Lung (tissue), 12 donors: ENCODE data around the gene CWC27. TPM values are rescaled to one million over a fixed set of nuclear protein-coding genes. Genes with fewer than 3 reads are reported as not detected.

Source experiments
- ATAC-seq: fragments of 200-7000 bp; cut with Tn5 transposase; one replicate; pipeline ENCODE4 v1.9.1; 2020; ENCODE audit warnings: moderate number of reproducible peaks; ENCODE audit not compliant: insufficient read depth, low FRiP score
- DNase-seq, 3 donors: peaks; one replicate each; pipeline ENCODE4 v3.0.0-alpha.2; 2013 to 2017
- H3K27ac ChIP-seq, 2 donors: one replicate each; pipeline ENCODE4 v1.5.1; 2013; ENCODE audit warnings: mild to moderate bottlenecking in 2 of 2, moderate library complexity in 2 of 2, control low read depth in 1 of 2, inconsistent platforms in 1 of 2, low read depth in 1 of 2, low read length in 1 of 2
- H3K27me3 ChIP-seq, 3 donors: one replicate each; pipeline ENCODE4 v1.5.1; 2013; ENCODE audit warnings: low read length in 2 of 3; ENCODE audit not compliant: control insufficient read depth in 3 of 3, insufficient read depth in 3 of 3
- H3K36me3 ChIP-seq, 4 donors: one replicate each; pipeline ENCODE4 v1.5.1; 2013; ENCODE audit warnings: low read length in 4 of 4, mild to moderate bottlenecking in 1 of 4, moderate library complexity in 1 of 4; ENCODE audit not compliant: control insufficient read depth in 4 of 4, insufficient read depth in 4 of 4
- H3K4me1 ChIP-seq, 5 donors: one replicate each; pipeline ENCODE4 v1.5.1; 2013; ENCODE audit warnings: low read length in 5 of 5, mild to moderate bottlenecking in 2 of 5, moderate library complexity in 1 of 5; ENCODE audit not compliant: control insufficient read depth in 5 of 5, insufficient read depth in 5 of 5
- H3K4me3 ChIP-seq: one replicate; pipeline ENCODE4 v1.5.1; 2013; ENCODE audit warnings: mild to moderate bottlenecking, control low read depth, moderate library complexity
- H3K9ac ChIP-seq, 2 donors: one replicate each; pipeline ENCODE4 v1.5.1; 2013; ENCODE audit warnings: low read length in 2 of 2, control low read depth in 1 of 2; ENCODE audit not compliant: insufficient read depth in 1 of 2
- H3K9me3 ChIP-seq, 4 donors: one replicate each; pipeline ENCODE4 v1.5.1; 2013; ENCODE audit warnings: low read length in 3 of 4, mild to moderate bottlenecking in 1 of 4, moderate library complexity in 1 of 4; ENCODE audit not compliant: control insufficient read depth in 4 of 4, insufficient read depth in 3 of 4
- WGBS, 2 donors: extraction: QIAGEN DNeasy Blood & Tissue Kit; methylation state at CpG; one replicate each; pipeline ENCODE4 v1.1.7; 2013; 5-methylcytosine and 5-hydroxymethylcytosine counted together
- polyA plus RNA-seq, 2 donors: library from polyadenylated mRNA; stranded (reverse); fragments of 200-250 nt; gene quantifications; one replicate each; pipeline ENCODE4 v1.2.1, GENCODE V29; 2013
- total RNA-seq, 2 donors: library from RNA; depleted of rRNA in 1 of 2; stranded (reverse); fragments of >200 nt in 1 of 2; gene quantifications; one replicate each; pipeline ENCODE4 v1.2.1, GENCODE V29; 2014 to 2021
- TF ChIP-seq, protein P1 (sequence below): IDR thresholded peaks from 2 replicates; pipeline ENCODE4 v1.5.1; 2012; ENCODE audit warnings: mild to moderate bottlenecking; ENCODE audit errors: control extremely low read depth, extremely low read depth
- donor health status: control.
- donor health status: control.
- donor health status: Bipolar disorder and iron deficiency.
- donor health status: healthy.
- donor health status: DM: yes; HTN: yes; CAD: no.

The CWC27 gene
- total and polyA plus RNA-seq, 4 donors, result 12.0 to 21.2 (median 16.7) TPM

DNA sequence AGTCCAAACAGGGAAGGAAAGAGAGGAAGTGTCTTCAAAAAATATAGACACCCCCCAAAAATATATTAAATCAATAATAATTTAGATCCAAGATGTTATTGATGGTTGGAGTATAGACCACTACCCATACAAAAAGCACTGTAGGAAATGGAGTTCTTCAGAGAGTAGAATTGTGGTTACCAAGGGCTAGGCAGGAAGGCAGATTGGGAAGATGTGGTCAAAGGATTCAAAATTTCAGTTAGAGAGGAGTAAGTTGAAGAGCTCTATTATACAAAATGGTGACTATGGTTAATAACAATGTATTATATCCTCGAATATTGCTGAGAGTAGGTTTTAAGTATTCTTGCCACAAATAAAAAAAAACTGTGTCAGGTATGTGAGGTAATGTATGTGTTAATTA, 149.4 kb downstream of the CWC27 start:
- Histone ChIP-seq H3K9ac (no peak overlapping the region), H3K27me3 (no peaks in the 10 kb centered on the region), H3K4me3 (no peak overlapping the region), H3K36me3 (peaks cover 0 to 11% (median 3%) of the 10 kb centered on the region in 4 donors), H3K9me3 (peaks cover 2 to 9% (median 8%) of the 10 kb centered on the region in 4 donors), H3K27ac (no peak overlapping the region), H3K4me1 (peaks cover 0 to 2% (median 0%) of the 10 kb centered on the region in 5 donors)
- DNase-seq, result no peak
- TF ChIP-seq, protein P1, sequence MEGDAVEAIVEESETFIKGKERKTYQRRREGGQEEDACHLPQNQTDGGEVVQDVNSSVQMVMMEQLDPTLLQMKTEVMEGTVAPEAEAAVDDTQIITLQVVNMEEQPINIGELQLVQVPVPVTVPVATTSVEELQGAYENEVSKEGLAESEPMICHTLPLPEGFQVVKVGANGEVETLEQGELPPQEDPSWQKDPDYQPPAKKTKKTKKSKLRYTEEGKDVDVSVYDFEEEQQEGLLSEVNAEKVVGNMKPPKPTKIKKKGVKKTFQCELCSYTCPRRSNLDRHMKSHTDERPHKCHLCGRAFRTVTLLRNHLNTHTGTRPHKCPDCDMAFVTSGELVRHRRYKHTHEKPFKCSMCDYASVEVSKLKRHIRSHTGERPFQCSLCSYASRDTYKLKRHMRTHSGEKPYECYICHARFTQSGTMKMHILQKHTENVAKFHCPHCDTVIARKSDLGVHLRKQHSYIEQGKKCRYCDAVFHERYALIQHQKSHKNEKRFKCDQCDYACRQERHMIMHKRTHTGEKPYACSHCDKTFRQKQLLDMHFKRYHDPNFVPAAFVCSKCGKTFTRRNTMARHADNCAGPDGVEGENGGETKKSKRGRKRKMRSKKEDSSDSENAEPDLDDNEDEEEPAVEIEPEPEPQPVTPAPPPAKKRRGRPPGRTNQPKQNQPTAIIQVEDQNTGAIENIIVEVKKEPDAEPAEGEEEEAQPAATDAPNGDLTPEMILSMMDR, result no peak
- no peak for ATAC-seq
- 67 to 84% methylated on average over 1 of the region's 1 CpG for WGBS, 2 donors

DNA sequence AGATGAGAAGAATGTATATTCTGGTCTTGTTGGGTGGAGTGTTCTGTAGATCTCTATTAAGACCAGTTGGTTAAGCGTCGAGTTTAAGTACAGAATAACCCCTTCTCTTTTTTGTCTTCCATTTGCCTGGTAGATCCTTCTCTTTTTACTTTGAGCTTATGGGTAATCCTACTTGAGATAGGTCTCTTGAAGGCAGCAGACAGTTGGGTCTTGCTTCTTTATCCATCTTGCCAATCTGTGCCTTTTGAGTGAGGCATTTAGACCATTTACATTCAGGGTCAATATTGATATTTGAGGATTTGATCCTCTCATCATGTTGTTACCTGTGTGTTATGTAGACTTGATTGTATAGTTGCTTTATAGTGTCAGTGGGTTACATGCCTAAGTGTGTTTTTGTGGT, 152.7 kb downstream of the CWC27 start:
- Histone ChIP-seq H3K4me3 (no peak overlapping the region), H3K9ac (no peak overlapping the region), H3K4me1 (peaks cover 0 to 3% (median 0%) of the 10 kb centered on the region in 5 donors), H3K27ac (no peak overlapping the region), H3K36me3 (peaks cover 0 to 11% (median 4%) of the 10 kb centered on the region in 4 donors), H3K9me3 (peaks cover 2 to 9% (median 8%) of the 10 kb centered on the region in 4 donors), H3K27me3 (no peaks in the 10 kb centered on the region)
- DNase-seq, result no peak
- WGBS, 2 donors, result 97 to 100% methylated on average over 2 of the region's 2 CpGs
- TF ChIP-seq, protein P1, result no peak
- ATAC-seq, result no peak

DNA sequence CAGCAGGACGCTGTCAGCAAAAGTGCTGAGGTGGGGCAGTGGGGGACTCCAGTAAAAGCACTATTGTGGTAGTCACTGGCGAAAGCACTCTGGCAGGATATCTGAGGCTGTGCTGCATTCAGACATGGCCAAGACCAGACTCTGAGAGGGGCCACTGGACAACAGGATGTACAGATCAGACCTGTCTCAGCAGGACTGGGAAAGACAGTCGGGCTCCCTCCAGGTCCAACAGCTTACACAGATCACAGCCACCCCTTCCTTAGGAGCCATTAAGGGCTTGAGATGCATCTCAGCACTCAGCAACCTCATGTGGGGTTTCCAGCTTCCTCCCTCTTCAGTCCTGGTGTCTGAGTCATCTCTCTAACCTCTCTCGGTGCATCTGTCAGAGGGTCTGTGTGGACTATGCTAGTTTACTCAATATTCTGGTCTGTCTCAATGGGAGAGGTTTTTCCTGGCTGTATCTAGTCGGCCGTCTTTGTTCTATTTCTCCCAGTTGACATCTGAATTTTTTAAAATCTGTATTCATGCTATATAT, 154.5 kb downstream of the CWC27 start:
- DNase-seq (no peak), ATAC-seq (no peak)
- Histone ChIP-seq H3K27me3 (no peaks in the 10 kb centered on the region), H3K36me3 (peaks cover 0 to 11% (median 4%) of the 10 kb centered on the region in 4 donors), H3K27ac (no peak overlapping the region), H3K9me3 (peaks cover 2 to 9% (median 8%) of the 10 kb centered on the region in 4 donors), H3K4me3 (no peak overlapping the region), H3K4me1 (peaks cover 0 to 3% (median 0%) of the 10 kb centered on the region in 5 donors), H3K9ac (no peak overlapping the region)
- WGBS, 2 donors, result 85 to 90% methylated on average over 6 of the region's 6 CpGs
- TF ChIP-seq, protein P1, result no peak

DNA sequence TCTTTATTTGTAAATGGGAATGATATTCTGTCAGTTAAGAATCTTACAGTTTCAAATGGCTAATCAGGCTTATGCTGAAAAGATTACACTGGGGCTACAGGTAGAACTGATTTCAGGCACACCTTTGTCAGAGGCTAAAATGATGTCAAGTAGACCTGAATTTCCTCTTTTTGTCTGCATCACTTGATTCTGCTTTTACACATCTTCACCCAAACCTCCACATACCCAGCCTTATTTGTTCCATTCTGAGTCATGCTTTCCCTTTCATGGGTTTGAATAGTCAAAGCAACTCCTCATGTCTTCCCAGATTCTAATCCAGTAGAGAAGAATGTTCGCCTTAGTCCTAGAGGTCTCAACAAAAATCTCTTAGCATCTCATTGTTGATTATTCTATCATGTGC, 156.4 kb downstream of the CWC27 start:
- TF ChIP-seq, protein P1, result no peak
- DNase-seq (no peak), ATAC-seq (no peak)
- Histone ChIP-seq H3K27me3 (no peaks in the 10 kb centered on the region), H3K9ac (no peak overlapping the region), H3K36me3 (peaks cover 0 to 3% (median 2%) of the 10 kb centered on the region in 4 donors), H3K27ac (no peak overlapping the region), H3K9me3 (peaks cover under 1 to 8% (median 6%) of the 10 kb centered on the region in 4 donors), H3K4me1 (peaks cover 0 to 3% (median 0%) of the 10 kb centered on the region in 5 donors), H3K4me3 (no peak overlapping the region)
- WGBS, 2 donors, result 96 to 100% methylated on average over 1 of the region's 1 CpG
